Measurements from ENCODE around the gene SPNS2. TPM values are rescaled to one million over a fixed set of nuclear protein-coding genes. Genes with fewer than 3 reads are reported as not detected.

SPNS2 gene
- total RNA-seq, 4 donors from 2014 or later, result 6.0 to 46.0 (median 22.6) TPM

DNA sequence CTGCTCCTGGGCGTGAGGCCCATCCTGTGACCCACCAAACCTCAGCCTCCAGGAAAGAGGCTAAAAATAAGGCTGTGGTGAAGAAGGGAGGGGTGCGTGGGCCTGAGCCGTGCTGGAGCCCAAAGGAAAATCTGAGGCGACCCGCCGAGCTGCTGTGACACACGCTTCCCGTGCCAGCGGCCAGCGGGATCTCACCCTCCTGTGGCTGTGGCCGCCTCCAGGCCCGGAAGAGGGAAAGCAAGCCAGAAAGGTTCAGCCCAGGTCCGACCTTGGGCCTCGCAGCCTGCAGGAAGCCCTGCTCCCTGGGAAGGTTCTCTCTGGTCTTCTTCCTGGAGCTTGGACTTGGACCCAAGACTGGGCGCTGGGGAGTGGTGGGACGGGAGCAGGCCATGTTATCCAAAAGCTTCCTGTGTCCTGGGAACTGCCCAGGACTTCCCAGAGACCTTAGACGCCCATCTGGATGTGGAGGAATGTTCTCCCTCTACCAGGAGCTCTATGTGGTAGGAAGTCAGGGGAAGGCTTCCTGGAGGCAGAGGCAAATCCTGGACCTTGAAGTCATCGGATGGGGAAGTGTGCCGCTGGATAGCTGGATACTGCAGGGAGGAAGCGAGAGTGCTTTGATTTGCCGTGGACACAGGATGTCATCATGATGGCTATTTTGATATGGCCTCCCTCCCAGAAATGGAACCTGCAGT lies 11.4 kb downstream of the SPNS2 start:
- DNase-seq (ENCODE audit: low spot score), result no peak
- ATAC-seq (ENCODE audit: low FRiP score), result peak; percentile 25
- TF ChIP-seq, protein P1, sequence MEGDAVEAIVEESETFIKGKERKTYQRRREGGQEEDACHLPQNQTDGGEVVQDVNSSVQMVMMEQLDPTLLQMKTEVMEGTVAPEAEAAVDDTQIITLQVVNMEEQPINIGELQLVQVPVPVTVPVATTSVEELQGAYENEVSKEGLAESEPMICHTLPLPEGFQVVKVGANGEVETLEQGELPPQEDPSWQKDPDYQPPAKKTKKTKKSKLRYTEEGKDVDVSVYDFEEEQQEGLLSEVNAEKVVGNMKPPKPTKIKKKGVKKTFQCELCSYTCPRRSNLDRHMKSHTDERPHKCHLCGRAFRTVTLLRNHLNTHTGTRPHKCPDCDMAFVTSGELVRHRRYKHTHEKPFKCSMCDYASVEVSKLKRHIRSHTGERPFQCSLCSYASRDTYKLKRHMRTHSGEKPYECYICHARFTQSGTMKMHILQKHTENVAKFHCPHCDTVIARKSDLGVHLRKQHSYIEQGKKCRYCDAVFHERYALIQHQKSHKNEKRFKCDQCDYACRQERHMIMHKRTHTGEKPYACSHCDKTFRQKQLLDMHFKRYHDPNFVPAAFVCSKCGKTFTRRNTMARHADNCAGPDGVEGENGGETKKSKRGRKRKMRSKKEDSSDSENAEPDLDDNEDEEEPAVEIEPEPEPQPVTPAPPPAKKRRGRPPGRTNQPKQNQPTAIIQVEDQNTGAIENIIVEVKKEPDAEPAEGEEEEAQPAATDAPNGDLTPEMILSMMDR (IDR thresholded peaks at IDR 0.05), result no peak

DNA sequence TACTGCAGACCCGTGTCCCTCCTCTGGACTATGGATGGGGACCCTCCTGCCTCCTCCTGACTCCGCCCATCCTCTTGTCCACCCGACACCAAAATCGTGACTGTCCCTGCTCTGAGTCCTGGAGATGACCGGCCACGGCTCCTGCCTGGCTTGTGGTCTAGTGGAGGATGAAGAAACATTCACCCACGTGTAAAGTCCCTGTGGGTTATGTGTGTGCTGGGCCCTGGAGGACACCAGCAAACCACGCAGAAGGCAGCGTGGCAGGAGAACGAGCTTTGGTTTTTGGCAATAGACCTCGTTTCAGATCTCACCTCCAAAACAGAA lies 11.9 kb downstream of the SPNS2 start:
- TF ChIP-seq, protein P1 (IDR thresholded peaks at IDR 0.05), result no peak
- ATAC-seq (ENCODE audit: low FRiP score), result no peak

DNA sequence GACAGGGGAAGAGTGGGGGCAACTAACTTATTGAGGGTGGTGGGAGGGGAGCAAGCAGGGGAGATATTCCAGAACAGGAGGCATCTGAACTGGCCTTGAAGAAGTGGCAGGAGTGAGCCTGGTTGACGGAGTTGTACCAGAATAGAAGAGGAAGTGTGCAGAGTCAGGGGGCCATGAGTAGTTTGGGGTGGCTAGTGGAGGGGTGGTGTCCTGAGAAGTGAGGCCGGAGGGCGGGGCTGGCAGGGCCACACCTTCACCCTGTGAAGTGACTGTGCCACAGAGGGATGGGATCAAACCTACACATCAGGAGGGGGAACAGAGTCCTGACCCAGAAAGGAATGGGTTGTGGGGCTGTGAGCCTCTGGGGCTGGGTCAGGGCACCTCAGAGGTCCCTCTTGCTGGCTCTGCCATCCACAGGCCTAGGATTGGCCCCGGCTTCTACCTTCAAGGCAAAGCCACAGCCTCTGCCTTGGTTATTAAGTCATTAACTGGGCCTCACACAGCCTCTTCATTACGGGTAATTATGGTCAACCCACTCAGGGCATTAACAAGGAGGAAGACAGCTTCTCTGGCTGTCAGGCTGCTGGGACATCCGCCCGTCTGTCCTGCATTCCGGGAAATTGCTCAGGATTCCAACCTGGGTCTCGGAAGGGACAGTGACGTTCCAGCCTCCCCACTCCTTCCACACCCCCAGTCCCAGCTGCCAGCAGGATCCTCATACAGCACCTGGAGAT lies 12.7 kb downstream of the SPNS2 start:
- TF ChIP-seq, protein P1 (IDR thresholded peaks at IDR 0.05), result no peak
- no peak for DNase-seq (ENCODE audit: low spot score)
- ATAC-seq (ENCODE audit: low FRiP score), result no peak

More for the DNA sequence above, 11.9 kb downstream of the SPNS2 start:
- no peak for DNase-seq (ENCODE audit: low spot score)

DNA sequence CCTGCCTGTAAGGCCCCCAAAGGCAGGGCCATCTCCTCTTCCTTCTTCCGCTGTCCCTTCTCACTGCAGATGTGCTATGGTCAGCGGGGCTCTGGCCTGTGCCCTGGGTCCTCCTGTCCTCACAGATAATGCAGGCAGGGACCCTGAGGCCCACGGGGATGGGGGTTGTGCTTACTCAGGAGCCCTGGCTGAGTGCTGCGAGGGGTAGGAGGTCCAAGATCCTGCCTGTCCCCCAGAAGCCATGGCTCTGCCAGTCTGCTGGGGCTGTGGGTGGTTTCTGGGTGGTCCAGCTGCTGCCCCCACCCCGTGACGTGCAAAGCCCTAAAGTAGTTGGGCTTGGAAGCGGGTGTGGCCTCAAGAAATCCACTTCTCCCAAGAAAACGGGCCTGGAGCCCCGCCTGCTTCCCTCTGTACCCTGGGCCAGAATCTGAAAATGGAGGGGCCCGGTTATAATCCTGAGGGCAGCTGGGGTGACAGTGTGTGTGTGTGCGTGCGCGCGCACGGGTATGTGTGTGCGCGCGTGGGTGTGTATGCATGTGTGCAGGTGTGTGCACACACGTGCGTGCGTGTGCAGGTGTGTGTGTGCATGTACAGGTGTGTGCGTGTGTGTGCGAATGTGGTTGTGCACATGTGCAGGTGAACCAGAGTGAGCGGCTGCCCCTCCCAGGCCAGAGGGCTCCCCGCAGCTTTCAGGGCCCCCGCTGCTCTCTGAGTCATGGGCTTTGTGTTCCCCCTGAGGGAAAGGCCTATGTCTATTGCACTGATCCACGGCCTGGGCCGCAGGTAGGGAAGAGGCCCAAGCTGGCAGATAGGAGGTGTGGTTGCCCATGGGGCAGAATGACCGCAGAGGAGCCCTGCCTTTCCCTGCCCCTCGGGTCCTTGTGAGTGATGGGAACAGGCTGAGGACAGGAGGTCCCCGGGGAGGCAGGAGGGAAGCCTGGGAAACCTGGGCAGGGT lies 13.8 kb downstream of the SPNS2 start:
- TF ChIP-seq, protein P1 (IDR thresholded peaks at IDR 0.05), result no peak
- DNase-seq (ENCODE audit: low spot score) (no peak), ATAC-seq (ENCODE audit: low FRiP score) (no peak)

DNA sequence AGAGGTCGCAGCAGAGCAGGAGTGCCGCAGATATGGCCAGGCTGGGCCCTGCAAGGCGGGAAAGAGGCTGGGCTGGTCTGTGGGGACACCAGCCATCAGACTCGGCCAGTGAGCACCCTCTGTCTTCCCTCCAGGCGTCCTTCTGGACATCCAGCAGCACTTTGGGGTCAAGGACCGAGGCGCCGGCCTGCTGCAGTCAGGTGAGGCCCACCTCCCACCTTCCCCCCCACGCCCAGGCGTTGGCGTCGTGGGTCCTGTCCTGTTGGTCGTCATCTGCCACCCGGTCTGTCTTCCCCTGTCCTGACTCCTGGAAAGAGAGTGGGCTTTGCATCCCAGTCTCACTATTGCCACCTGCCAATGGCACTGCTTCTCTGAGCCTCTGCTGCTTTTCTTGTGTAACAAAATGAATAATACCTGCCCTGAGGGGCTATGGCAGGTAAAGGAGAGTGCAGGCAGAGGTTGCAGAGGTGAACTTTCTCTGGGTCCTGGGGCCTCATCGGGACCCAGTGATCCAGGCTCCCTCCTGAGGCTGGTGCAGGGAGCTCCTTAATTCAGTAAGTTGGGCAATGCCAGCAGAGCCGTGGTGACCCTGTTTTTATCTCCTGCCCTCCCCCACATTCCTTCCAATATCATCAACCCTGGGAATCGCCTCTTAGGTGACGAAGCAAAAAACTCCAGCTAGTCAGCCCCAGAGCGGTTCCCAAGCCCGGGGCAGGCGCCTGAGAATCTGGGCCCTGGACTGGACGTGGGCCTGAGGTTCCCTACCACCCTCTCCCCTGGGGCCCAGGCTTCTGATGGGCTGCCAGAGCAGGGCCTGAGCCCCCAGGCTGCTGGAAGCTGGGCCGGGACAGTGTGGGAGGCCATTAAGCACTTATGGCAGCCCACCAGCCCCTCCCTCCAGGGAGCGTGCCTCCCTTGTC lies 14.7 kb downstream of the SPNS2 start:
- TF ChIP-seq, protein P1 (IDR thresholded peaks at IDR 0.05), result no peak
- ATAC-seq (ENCODE audit: low FRiP score) (peak; percentile 58), DNase-seq (ENCODE audit: low spot score) (no peak)

DNA sequence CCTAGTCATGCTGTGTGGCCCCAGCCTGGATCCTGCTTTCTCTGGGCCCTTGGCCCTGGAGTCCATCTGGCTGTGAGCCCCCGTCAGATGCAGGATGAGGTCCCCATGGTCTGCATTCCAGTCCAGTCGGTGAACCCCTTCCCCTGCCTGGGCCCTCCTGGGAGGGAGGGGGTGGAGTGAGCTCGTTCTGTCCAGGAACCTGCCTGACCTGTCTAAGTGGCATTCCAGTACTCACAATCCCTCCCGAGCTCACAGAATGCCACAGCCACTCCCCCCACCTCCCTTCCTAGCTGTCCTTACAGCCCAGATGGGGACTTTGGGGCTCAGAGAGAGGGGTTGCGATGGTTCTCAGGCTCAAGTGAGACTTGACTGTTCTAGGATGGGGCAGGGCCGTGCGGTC lies 15.5 kb downstream of the SPNS2 start:
- ATAC-seq (ENCODE audit: low FRiP score), result no peak
- DNase-seq (ENCODE audit: low spot score), result no peak
- TF ChIP-seq, protein P1 (IDR thresholded peaks at IDR 0.05), result no peak

All from omental fat pad (tissue), 4 donors.